Left ventricle myocardium inferior (tissue), 1 donor: ENCODE data around the gene DPPA3. TPM values are rescaled to one million over a fixed set of nuclear protein-coding genes. Genes with fewer than 3 reads are reported as not detected.
A peak's percentile ranks its signal among the peaks of the same experiment; 100 is the strongest.

Source experiments
- DNase-seq: peaks from one replicate; pipeline ENCODE4 v3.0.0-alpha.2; 2020
- H3K27ac ChIP-seq: fragments of 200-600 bp; replicated peaks from 2 replicates; pipeline ENCODE4 v1.8.0; 2021
- H3K27me3 ChIP-seq: fragments of 200-600 bp; 2 replicates; pipeline ENCODE4 v1.8.0; 2021; ENCODE audit warnings: low read depth
- H3K36me3 ChIP-seq: fragments of 200-600 bp; 2 replicates; pipeline ENCODE4 v1.8.0; 2021
- H3K4me1 ChIP-seq: fragments of 200-600 bp; 2 replicates; pipeline ENCODE4 v1.8.0; 2021
- H3K4me3 ChIP-seq: fragments of 200-600 bp; 2 replicates; pipeline ENCODE4 v1.8.0; 2021; ENCODE audit warnings: mild to moderate bottlenecking, moderate library complexity
- H3K9me3 ChIP-seq: fragments of 200-600 bp; replicated peaks from 2 replicates; pipeline ENCODE4 v1.8.0; 2021
- intact Hi-C: fragments of 100-400 bp; cut with micrococcal nuclease; formaldehyde crosslinking; loops from one replicate; pipeline ENCODE4 v1.11.0; 2022
- total RNA-seq: library from RNA; stranded (reverse); fragmentation: NEBNext Ultra II Directional; extraction: Animal tissue kit (Norgen Biotek cat#: 25700); gene quantifications from one replicate; pipeline ENCODE4 v1.2.1, GENCODE V29; 2021
- TF ChIP-seq, protein P1 (sequence below): fragments of 200-600 bp; IDR thresholded peaks from 2 replicates; pipeline ENCODE4 v1.8.0; 2021; ENCODE audit warnings: antibody characterized with exemption, mild to moderate bottlenecking, borderline replicate concordance
- donor health status: DM: no; HTN: yes; CAD: no; lungs with severe emphysema.

The DPPA3 gene
- total RNA-seq, 1 donor from 2014 or later, result not detected

DNA sequence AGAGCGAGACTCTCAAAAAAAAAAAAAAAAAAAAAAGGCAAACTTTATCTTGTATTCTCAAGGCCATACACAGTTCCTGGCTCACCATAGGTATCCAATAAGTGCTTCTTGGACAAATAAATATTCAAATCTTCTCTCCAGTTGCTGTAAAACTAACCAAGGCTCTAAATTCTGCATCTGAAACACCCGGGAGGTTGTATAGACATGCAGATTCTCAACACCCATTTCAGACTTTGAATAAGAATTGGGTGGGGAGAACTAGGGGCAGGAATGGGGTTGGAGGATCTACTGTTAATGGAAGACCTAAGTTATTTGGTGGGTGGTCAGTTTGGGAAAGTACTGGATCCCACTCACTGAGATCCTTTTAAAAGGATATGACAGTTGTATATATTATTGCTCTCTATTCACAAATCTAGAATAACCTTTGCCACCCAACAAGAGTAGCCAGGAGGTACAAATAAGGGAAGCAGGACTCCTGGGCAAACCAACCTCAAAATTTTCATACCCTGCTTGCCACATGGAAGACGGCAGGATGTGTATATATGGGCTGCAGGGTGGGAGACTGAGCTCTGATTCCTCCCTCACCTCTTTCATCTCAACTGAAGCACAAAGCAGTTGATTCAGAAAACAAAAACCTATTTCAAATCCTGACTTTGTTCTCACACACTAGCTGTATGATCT is 16.5 kb upstream of the DPPA3 start:
- intact Hi-C loops, result no loop called here
- H3K27ac ChIP-seq, result peak overlapping the region; percentile 7

DNA sequence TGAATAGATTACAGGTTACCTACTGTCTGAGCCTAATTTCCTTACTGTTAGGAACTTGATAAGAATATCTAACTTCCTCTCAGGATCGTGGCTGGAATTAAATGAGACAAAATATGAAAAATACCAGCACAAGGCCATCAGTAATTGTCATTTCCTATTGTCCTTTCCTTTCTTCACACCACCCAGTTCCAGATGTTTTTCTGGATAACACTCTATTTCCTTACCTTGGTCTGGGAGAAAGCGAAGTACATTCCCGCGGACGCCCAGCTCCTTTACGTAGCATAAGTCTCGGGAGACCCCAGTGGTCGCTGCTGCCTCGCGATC is 16.0 kb upstream of the DPPA3 start:
- peak overlapping the region; percentile 7 for H3K27ac ChIP-seq

More for the DNA sequence above, 16.5 kb upstream of the DPPA3 start:
- TF ChIP-seq, protein P1, sequence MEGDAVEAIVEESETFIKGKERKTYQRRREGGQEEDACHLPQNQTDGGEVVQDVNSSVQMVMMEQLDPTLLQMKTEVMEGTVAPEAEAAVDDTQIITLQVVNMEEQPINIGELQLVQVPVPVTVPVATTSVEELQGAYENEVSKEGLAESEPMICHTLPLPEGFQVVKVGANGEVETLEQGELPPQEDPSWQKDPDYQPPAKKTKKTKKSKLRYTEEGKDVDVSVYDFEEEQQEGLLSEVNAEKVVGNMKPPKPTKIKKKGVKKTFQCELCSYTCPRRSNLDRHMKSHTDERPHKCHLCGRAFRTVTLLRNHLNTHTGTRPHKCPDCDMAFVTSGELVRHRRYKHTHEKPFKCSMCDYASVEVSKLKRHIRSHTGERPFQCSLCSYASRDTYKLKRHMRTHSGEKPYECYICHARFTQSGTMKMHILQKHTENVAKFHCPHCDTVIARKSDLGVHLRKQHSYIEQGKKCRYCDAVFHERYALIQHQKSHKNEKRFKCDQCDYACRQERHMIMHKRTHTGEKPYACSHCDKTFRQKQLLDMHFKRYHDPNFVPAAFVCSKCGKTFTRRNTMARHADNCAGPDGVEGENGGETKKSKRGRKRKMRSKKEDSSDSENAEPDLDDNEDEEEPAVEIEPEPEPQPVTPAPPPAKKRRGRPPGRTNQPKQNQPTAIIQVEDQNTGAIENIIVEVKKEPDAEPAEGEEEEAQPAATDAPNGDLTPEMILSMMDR, result no peak
- H3K27me3 ChIP-seq, result peaks cover 21% of the 10 kb centered on the region
- no peak for DNase-seq
- no peaks in the 10 kb centered on the region for H3K36me3 ChIP-seq
- no peaks in the 10 kb centered on the region for H3K9me3 ChIP-seq
- peaks cover 11% of the 10 kb centered on the region for H3K4me1 ChIP-seq
- no peak overlapping the region for H3K4me3 ChIP-seq

DNA sequence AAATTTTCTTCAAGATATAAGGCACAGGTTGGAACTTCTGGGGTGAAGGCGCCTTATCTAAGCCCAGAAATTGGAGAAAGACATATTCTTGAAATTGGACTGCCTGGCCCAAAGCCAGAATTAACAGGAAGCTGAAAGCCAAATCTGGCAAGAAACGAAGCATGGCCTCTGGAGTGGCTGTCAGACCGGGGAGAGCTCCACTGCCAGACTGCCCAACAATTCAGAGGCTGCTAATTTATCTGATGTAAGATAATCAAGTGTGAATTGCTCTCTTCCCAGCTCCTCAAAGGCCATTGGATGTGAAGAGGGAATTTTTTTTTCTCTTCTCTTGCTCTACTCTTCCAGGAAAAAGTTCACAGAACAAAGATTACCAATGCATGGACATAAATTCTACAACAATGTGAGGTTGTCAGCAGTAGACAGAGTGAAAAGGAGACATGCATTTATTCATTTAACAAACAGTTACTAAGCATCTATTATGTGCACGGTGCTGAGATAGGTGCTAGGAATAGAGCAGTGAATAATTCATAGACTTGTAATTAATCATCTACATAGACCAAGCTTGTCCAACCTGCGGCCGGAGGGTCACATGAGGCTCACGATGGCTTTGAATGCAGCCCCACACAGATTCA is 15.6 kb upstream of the DPPA3 start, which contains the start of gene GDF3:
Gene GDF3 (minus strand): TSS at position 210 of the 632 bp plus-strand sequence. CDS start 47 bp downstream, at position 163.
- H3K36me3 ChIP-seq, result no peaks in the 10 kb centered on the region
- H3K27ac ChIP-seq, result peak within 1 kb of the TSS; percentile 27
- H3K4me1 ChIP-seq, result peaks cover 11% of the 10 kb centered on the region
- peak within 1 kb of the TSS; percentile 24 for H3K4me3 ChIP-seq
- TF ChIP-seq, protein P1, result no peak
- no peaks in the 10 kb centered on the region for H3K9me3 ChIP-seq
- no peak for DNase-seq
- H3K27me3 ChIP-seq, result peaks cover 22% of the 10 kb centered on the region
- intact Hi-C loops, result no loop called here

More for the DNA sequence above, 16.0 kb upstream of the DPPA3 start:
- peak overlapping the region; percentile 24 for H3K4me3 ChIP-seq
- no peaks in the 10 kb centered on the region for H3K9me3 ChIP-seq
- peaks cover 22% of the 10 kb centered on the region for H3K27me3 ChIP-seq
- H3K36me3 ChIP-seq, result no peaks in the 10 kb centered on the region
- DNase-seq, result no peak
- intact Hi-C loops, result no loop called here
- TF ChIP-seq, protein P1, result no peak
- peaks cover 11% of the 10 kb centered on the region for H3K4me1 ChIP-seq

DNA sequence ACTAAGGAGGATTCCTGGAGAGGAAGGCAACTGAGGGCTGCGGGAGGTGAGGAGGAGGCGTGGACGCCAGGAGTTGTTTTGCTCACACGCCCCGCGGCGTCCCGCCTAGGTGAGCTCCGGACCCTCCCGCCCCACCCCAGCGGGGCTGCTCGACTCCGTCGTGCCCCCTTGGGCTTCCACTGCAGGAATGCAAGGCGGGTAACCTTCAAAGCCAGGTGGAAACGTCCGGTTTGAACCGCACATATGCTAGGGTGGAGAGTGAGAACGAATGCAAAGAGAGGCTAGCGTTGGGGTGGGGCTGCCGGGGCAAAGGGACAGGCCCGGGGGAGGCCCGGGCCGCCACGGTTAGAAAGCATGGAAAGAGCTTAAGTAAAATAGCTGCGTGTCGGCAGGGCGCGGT is 5.4 kb upstream of the DPPA3 start:
- intact Hi-C loops, result no loop called here
- Histone ChIP-seq H3K27me3 (peaks cover 9% of the 10 kb centered on the region), H3K9me3 (no peaks in the 10 kb centered on the region), H3K36me3 (no peaks in the 10 kb centered on the region), H3K4me1 (no peaks in the 10 kb centered on the region), H3K27ac (no peak overlapping the region), H3K4me3 (no peak overlapping the region)
- DNase-seq, result no peak
- TF ChIP-seq, protein P1, result no peak

DNA sequence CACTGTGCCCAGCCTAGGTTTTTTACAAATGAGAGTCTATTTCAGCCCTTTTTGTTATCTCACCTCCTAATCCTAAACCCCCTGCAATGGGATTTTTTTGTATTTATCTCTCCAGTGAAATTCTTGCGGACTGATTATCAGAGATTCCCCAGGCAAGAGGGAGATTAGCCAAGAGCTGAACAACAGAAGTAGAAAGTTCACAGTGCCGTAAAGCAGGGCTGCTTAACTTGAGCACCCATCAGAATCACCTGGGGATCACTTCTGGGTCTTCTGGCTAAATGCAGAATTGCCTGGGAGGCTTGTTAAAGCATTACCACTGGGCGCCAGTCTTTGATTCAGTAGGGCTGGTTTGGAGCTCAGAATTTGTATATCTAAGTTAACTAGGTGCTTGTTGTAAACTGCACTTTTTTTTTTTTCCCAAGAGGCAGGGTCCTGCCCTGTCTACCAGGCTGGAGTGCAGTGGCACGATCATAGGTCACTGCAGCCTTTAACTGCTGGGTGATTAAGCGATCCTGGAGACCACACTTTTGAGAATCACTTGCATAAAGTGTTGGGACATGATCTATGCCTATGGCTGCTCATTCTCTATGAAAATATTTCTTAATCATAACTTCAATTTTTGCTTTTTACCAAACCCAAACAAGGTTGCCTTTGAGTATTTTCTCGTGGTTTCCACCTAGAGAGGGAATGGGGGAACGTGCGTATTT is 1.1 kb upstream of the DPPA3 start:
- H3K4me3 ChIP-seq, result no peak overlapping the region
- no peaks in the 10 kb centered on the region for H3K4me1 ChIP-seq
- no peaks in the 10 kb centered on the region for H3K9me3 ChIP-seq
- no peaks in the 10 kb centered on the region for H3K36me3 ChIP-seq
- intact Hi-C loops, result no loop called here
- no peak overlapping the region for H3K27ac ChIP-seq
- H3K27me3 ChIP-seq, result peaks cover 29% of the 10 kb centered on the region
- no peak for DNase-seq
- TF ChIP-seq, protein P1, result no peak
